Neuron (in vitro differentiated cells): ENCODE data around the gene ANKRD22.

Source experiments
- H2AFZ ChIP-seq: one replicate; pipeline ENCODE4 v1.6.1; 2013; ENCODE audit warnings: low read depth, mild to moderate bottlenecking, inconsistent platforms, low read length, moderate library complexity
- H3K27me3 ChIP-seq: one replicate; pipeline ENCODE4 v1.6.1; 2013; ENCODE audit warnings: low read length; ENCODE audit not compliant: insufficient read depth
- H3K36me3 ChIP-seq: one replicate; pipeline ENCODE4 v1.6.1; 2013; ENCODE audit warnings: low read length; ENCODE audit not compliant: insufficient read depth
- H3K4me1 ChIP-seq: one replicate; pipeline ENCODE4 v1.6.1; 2013; ENCODE audit warnings: low read length; ENCODE audit not compliant: insufficient read depth
- H3K4me3 ChIP-seq: 2 replicates; pipeline ENCODE4 v1.5.1; 2013; ENCODE audit warnings: mild to moderate bottlenecking, low read length, moderate library complexity
- H3K9me3 ChIP-seq: one replicate; pipeline ENCODE4 v1.6.1; 2013; ENCODE audit warnings: low read length

ANKRD22 gene

DNA sequence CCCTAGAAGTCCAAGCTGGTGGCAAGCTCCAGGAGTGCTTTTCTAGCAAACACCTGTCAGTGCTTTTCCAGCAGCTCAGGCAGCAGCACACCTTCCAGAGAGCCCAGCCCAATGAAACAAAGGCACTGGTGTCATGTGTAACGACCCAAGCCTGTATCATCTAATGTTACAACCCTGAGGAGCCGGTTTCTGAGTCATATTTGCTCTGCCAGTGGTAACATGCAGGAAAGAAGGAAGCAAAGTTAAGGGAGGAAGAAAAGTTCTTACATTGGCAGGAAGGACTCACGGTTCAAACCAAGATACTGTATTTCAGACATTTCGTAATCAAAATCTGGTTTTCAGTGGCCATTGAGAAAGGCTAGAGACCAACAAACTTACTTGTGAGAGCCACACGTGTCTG lies at the start of gene ANKRD22:
Gene ANKRD22, minus strand, starts transcription at position 139 of the 400 bp plus-strand sequence. CDS start 237 bp downstream, outside the sequence.
- H3K4me3 ChIP-seq, result no peak within 1 kb of the TSS
- no peaks in the 10 kb centered on the region for H3K9me3 ChIP-seq
- H3K27me3 ChIP-seq, result peaks cover 2% of the 10 kb centered on the region
- no peaks in the 10 kb centered on the region for H3K36me3 ChIP-seq
- H2AFZ ChIP-seq, result no peak within 1 kb of the TSS
- no peaks in the 10 kb centered on the region for H3K4me1 ChIP-seq

DNA sequence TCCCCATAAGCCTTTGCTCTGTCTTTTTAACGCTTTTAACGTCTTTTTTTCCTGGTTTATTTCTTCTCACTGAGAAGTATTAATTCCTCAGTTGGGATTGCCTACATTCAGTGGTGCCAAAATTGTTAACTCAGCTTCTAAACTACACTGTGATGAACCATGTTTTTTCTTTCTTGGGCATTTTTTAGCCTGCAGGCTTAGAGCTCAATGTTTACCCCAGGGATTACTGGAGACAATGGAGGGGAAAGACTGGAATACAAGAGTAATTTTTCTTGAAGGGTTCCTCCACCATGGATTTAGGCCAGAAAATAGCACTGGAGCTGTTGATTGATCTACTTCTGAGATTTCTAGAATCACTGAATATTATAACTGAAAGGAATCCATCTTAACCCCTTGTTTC lies 48.2 kb upstream of the ANKRD22 start:
- no peak overlapping the region for H3K4me3 ChIP-seq
- H3K4me1 ChIP-seq, result no peaks in the 10 kb centered on the region
- no peak overlapping the region for H2AFZ ChIP-seq
- H3K27me3 ChIP-seq, result no peaks in the 10 kb centered on the region
- no peaks in the 10 kb centered on the region for H3K9me3 ChIP-seq
- H3K36me3 ChIP-seq, result no peaks in the 10 kb centered on the region

DNA sequence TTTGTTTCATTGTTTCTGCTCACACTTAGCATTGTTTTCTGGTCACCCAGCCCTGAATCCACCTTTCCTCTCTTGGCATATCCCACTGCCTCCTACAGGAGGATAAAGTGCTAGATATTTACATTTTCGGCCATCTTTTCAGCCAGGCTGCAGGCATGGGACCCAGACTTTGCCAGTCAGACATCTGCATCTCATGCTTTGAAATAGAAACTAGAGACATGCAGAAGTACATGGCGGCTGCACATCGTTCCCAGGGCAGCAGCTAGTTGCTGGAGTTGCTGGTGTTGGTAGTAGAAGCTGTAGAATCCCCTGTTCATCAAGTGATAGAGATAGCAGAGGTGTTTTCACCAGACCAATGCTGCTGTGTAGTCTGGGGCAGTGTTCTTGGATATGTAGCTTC lies 47.1 kb upstream of the ANKRD22 start:
- H3K36me3 ChIP-seq, result no peaks in the 10 kb centered on the region
- no peaks in the 10 kb centered on the region for H3K9me3 ChIP-seq
- H3K27me3 ChIP-seq, result no peaks in the 10 kb centered on the region
- no peak overlapping the region for H3K4me3 ChIP-seq
- H2AFZ ChIP-seq, result no peak overlapping the region
- no peaks in the 10 kb centered on the region for H3K4me1 ChIP-seq

DNA sequence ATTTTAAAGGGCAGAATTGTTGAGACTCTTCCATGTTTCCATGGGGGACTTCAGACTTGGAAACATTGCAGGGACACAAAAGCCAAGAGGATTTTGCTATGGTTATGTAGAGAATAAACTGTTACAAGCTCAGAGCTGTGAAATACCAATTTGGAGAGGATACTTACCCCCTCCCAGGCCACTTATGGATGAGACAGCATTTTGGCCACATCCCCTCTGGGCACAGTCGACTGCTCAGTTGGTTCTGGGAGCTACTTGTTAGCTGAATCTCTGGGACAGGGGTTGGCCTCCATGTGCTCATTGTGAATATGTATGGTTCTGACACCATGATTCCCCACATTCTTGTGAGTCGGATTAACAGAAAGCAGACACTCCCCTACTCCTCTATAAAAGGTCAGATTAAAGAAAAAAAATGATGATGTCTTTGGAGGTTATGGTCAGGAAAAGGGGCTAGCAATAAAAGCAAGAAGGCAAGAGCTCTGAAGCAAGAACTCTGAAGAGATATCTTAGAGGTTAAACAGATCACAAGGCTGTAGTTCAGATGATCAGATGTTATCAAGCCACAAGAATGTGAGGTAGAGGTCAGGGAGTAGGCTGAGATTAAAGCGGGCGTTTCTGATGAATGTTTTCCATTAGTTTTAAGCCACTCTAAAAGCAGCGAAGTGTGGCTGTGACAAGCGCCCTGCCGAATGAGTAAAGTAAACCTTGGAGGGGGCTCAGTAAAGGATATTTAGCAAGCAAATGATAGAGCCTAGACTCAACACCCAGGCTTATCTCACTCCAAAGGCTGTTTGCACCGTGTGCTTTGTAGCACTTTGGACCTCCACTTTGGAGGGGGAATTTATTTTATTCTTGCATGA lies 45.6 kb upstream of the ANKRD22 start:
- Histone ChIP-seq H3K27me3 (no peaks in the 10 kb centered on the region), H3K9me3 (no peaks in the 10 kb centered on the region), H2AFZ (no peak overlapping the region), H3K4me3 (no peak overlapping the region), H3K36me3 (no peaks in the 10 kb centered on the region), H3K4me1 (no peaks in the 10 kb centered on the region)

DNA sequence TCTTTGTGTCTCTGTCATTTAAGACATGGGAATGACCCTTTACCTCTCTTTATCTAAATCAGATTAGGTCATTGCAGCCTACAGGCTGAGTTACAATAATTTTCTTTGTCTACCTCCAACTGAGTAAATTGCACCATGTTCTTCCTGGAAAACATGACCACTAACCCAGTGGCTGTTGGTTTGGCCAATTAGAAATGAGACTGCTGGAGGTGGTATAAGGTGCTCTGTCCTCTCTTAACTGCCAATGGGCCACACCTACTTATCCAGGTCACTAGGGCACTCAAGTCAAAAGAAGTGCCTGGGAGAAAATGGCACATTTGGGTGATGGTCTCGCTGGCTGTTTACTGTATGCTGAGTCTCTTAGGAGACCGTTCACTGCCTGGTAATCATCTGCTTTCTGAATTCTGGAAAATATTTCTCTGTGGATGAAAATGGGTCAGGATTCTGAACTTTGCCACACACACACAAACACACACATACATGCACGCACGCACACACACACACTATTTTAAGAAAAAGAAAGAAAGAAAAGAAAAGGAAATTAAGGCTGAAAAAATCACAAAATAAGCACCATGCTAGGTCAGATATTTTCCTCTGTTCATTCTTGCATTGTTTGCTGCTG lies 44.8 kb upstream of the ANKRD22 start:
- Histone ChIP-seq H3K9me3 (no peaks in the 10 kb centered on the region), H2AFZ (no peak overlapping the region), H3K27me3 (no peaks in the 10 kb centered on the region), H3K36me3 (no peaks in the 10 kb centered on the region), H3K4me1 (no peaks in the 10 kb centered on the region), H3K4me3 (no peak overlapping the region)

DNA sequence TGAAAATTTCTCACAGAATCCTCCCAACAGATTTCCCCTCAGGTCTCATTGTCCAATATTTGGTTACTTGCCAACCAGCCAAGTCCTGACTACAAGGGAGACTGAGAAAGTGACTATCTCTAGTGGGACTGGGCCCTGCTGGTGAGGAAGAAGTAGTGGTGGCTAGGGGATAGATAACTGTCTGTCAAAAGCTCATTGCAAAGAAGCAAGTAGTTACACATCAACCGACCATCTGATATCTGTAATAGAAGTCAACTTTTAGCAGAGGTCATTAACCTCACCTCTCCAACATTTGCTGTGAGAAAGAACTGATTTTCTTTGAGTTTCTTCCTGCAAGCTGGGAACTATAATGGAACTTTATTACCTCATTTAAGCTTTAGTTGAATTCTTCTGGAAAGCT lies 43.6 kb upstream of the ANKRD22 start:
- Histone ChIP-seq H3K4me1 (no peaks in the 10 kb centered on the region), H3K36me3 (no peaks in the 10 kb centered on the region), H3K27me3 (no peaks in the 10 kb centered on the region), H3K4me3 (no peak overlapping the region), H3K9me3 (no peaks in the 10 kb centered on the region), H2AFZ (no peak overlapping the region)

DNA sequence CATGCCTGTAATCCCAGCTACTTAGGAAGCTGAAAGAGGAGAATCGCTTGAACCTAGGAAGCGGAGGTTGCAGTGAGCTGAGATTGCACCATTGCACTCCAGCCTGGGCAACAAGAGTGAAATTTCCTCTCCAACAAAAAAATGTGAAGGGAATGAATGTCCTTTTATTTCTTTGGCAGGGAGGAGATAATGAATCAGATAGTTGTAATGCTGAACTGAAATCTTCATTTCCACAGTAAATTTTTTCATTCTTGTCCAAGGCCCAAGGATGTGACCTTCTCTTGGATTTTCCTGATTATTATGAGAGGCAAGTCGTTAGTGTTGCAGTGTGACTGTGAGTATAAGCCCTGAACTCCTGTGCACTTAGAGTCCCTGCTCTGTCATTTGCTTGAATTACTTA lies 42.0 kb upstream of the ANKRD22 start:
- H3K4me1 ChIP-seq, result no peaks in the 10 kb centered on the region
- no peaks in the 10 kb centered on the region for H3K27me3 ChIP-seq
- H3K4me3 ChIP-seq, result no peak overlapping the region
- no peaks in the 10 kb centered on the region for H3K36me3 ChIP-seq
- no peaks in the 10 kb centered on the region for H3K9me3 ChIP-seq
- no peak overlapping the region for H2AFZ ChIP-seq

DNA sequence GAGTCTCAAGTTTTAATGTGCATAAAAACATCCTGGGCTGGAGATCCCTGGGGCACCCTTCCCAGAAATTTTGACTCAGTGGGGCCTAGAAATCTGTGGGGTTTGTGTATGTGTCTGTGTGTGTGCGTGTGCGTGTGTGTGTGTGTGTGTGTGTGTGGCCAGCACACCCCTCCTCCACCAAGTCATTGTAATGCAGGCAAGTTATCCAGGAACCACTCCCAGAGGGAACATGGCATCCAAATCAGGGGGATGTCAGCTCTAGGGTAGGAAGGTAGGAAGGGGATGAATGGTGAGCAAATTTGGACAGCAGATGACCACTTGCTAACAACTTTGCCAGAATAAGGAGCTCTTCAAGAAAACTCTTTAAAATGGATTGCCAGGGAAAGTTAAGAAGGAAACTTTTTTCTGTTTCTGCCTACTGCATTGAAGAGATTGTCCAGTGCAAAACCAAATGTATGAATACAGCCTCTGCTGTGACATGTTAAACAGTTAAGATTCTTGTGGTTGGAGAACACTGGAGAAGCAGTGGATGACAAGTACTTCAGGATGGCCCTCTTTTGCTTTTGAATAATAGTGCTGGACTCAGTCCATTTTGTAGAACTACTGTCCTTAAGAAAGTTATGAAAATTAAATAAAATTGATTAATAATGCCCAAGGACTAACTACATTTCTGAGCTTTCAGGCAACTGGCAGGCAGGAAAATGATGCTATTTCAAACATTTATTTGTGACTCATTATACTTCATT lies 40.8 kb upstream of the ANKRD22 start:
- H3K4me1 ChIP-seq, result no peaks in the 10 kb centered on the region
- H3K9me3 ChIP-seq, result no peaks in the 10 kb centered on the region
- H3K27me3 ChIP-seq, result no peaks in the 10 kb centered on the region
- H3K36me3 ChIP-seq, result no peaks in the 10 kb centered on the region
- no peak overlapping the region for H3K4me3 ChIP-seq
- no peak overlapping the region for H2AFZ ChIP-seq

DNA sequence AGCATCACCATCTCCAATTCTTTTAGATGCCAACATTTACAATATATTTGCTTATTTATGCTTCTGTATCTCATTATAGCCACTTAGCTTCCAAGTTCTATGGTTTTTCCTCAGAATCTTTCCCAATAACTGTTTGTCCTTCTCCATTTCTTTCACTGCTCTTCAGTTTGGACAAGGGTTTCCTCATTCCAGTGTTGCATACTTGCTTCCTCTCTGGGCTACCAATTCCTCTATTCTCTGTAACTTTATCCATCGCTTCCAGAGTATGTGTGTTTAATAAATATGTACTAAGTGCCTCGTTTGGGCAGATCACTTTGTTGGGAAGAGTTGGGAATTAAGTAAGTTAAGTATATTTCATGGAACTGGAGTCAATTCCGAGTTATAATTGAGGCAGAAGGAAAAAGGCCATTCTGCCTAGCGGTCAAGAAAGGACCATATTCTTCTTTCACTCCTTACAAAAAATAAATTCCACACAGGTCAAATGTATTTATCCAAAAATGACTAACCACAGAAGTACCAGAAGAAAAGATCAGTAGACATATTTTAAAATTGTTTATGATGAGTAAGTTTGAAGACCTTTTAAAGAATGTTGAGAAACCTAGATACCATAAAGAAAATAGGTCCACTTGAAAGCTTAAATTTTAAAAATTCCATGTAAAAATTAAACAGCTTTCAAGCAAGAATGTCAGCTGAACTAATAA lies 39.2 kb upstream of the ANKRD22 start:
- no peaks in the 10 kb centered on the region for H3K36me3 ChIP-seq
- no peaks in the 10 kb centered on the region for H3K27me3 ChIP-seq
- H3K9me3 ChIP-seq, result no peaks in the 10 kb centered on the region
- H2AFZ ChIP-seq, result no peak overlapping the region
- no peak overlapping the region for H3K4me3 ChIP-seq
- H3K4me1 ChIP-seq, result no peaks in the 10 kb centered on the region

DNA sequence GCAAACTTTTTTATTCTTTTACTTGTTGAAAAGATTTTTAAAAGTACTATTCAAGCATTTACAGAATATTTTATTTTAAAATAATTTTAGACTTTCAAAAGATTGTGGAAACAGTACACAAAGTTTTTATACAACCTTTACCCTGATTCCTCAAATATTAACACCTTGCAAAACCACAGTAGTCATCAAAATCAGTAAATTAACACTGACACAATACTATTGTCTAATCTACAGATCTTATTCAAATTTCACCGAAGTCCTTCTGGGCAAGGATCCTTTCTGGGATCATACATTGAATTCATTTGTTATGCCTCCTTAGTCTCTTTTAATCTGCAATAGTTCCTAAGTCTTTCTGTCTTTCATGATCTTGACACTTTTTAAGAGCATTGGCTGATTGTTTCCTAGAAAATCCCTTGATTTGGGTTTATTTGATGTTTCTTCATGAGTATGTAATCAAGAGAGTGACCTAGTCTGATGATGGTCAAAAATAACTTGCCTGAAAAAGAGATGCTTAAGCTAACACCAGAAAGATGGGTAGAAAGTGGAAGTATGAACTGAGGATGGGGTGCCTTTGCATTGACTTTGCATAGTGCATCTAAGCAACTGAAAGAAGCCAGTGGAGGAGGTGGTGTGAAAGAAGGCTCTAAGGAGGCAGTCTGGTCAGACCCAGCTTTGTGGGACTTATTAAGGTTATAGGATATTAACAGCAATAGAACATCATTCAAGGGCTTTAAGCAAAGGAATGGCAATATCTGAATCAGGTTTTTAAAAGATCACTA lies 38.1 kb upstream of the ANKRD22 start:
- Histone ChIP-seq H3K4me3 (no peak overlapping the region), H3K36me3 (no peaks in the 10 kb centered on the region), H2AFZ (no peak overlapping the region), H3K9me3 (no peaks in the 10 kb centered on the region), H3K27me3 (no peaks in the 10 kb centered on the region), H3K4me1 (no peaks in the 10 kb centered on the region)

DNA sequence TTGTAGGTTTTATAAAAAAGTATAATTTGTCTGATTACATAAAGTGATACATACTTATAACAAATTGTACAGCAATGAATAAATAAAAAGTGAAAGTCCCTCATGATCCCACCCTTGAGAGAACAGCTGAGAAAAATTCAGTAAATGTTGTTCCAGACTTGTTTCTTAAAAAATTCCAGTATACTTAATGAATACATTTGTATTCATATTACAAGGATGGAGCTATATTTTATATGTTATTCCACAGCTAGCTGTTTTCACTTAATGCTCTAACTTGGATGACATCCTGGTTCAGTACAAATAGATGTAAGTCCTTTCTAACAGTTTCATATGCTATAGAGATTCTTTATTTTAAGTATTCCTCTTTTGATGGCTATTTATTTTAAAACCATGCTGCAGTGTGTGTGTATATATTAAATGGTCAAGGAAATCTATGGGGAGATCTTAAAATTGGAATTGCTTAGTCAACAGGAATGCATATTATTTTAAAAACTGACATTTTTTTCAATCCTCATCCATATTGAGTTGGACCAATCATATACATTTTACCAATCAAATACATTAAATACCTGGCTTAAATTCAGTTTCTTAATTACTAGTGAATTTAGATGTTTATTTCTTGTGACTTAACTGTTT lies 37.3 kb upstream of the ANKRD22 start:
- H3K4me1 ChIP-seq, result no peaks in the 10 kb centered on the region
- H3K27me3 ChIP-seq, result no peaks in the 10 kb centered on the region
- H3K9me3 ChIP-seq, result no peaks in the 10 kb centered on the region
- H3K36me3 ChIP-seq, result no peaks in the 10 kb centered on the region
- no peak overlapping the region for H3K4me3 ChIP-seq
- no peak overlapping the region for H2AFZ ChIP-seq

DNA sequence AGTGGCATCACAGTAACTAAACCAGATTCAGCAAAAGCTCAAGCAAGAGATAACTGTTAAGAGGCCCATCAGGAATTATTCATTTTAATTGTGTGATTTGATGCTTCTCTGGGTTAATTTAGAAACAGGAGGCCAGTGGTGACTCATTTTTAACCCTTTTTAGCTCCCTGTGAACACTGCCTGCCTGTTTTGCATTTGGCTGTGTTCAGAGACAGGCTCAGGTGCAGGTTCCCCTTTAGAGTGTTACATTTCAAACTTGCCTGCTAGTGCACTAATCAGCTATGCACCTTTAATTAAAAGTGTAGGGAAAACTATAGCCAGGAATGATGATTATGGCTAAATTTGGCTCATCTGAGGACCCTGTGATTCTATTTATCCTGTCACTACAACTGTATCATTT lies 34.9 kb upstream of the ANKRD22 start:
- no peak overlapping the region for H3K4me3 ChIP-seq
- no peaks in the 10 kb centered on the region for H3K9me3 ChIP-seq
- no peaks in the 10 kb centered on the region for H3K4me1 ChIP-seq
- H2AFZ ChIP-seq, result no peak overlapping the region
- H3K36me3 ChIP-seq, result no peaks in the 10 kb centered on the region
- no peaks in the 10 kb centered on the region for H3K27me3 ChIP-seq
